Activated CD8-positive, alpha-beta T cell treated with anti-CD3 and anti-CD28 coated beads for 36 hours (primary cell): Measurements from ENCODE around the gene TBXAS1. TPM values are rescaled to one million over a fixed set of nuclear protein-coding genes. Genes with fewer than 3 reads are reported as not detected.

Experiments used
- ATAC-seq: fragments of 200-7000 bp; cut with Tn5 transposase; one replicate; pipeline ENCODE4 v1.10.0; 2021; ENCODE audit warnings: mild to moderate bottlenecking, moderate library complexity
- CTCF ChIA-PET: fragments of 350-600 bp; sonication (Branson Sonifier 250); formaldehyde crosslinking; loops from one replicate; lab custom pipeline; 2021; ENCODE audit warnings: antibody characterized with exemption; lab: Charles Lee
- POLR2A ChIA-PET: fragments of 350-600 bp; sonication (Branson Sonifier 250); formaldehyde crosslinking; loops from one replicate; lab custom pipeline; 2021; ENCODE audit warnings: antibody characterized with exemption; lab: Charles Lee
- DNase-seq: peaks from one replicate; pipeline ENCODE4 v3.0.0-alpha.2; 2020
- H3K27ac Mint-ChIP-seq: one replicate; pipeline ENCODE4 v1.8.0; 2021; ENCODE audit warnings: mild to moderate bottlenecking, mixed read lengths
- H3K27me3 Mint-ChIP-seq: one replicate; pipeline ENCODE4 v1.8.0; 2021; ENCODE audit warnings: mixed read lengths
- H3K36me3 Mint-ChIP-seq: one replicate; pipeline ENCODE4 v1.8.0; 2021; ENCODE audit warnings: low read depth, mixed read lengths
- H3K4me1 Mint-ChIP-seq: one replicate; pipeline ENCODE4 v1.8.0; 2021; ENCODE audit warnings: low read depth, mixed read lengths
- H3K4me3 Mint-ChIP-seq: one replicate; pipeline ENCODE4 v1.8.0; 2021; ENCODE audit warnings: mild to moderate bottlenecking, moderate library complexity, mixed read lengths
- H3K9me3 Mint-ChIP-seq: one replicate; pipeline ENCODE4 v1.8.0; 2021; ENCODE audit warnings: mixed read lengths
- CTCF ChIP-seq: fragments of 200-600 bp; IDR thresholded peaks from one replicate; pipeline ENCODE4 v1.8.0; 2022; ENCODE audit warnings: antibody characterized with exemption, mild to moderate bottlenecking
- intact Hi-C: fragments of 100-400 bp; cut with micrococcal nuclease; formaldehyde crosslinking; loops from one replicate; pipeline ENCODE4 v1.10.0; 2022
- total RNA-seq, 2 experiments: library from RNA; stranded (reverse); gene quantifications; one replicate each; pipeline ENCODE4 v1.2.3, GENCODE V29; 2021

The TBXAS1 gene
- total RNA-seq, 2 experiments from 2014 or later, result 1.5 to 2.1 TPM

- Mint-ChIP-seq H3K27ac (no peak overlapping the region), H3K9me3 (peaks cover 12% of the 10 kb centered on the region), H3K4me1 (peaks cover 1% of the 10 kb centered on the region), H3K4me3 (no peak overlapping the region), H3K27me3 (peaks cover 6% of the 10 kb centered on the region), H3K36me3 (no peaks in the 10 kb centered on the region)
- CTCF ChIA-PET, result interaction anchor here (2.4 kb wide), 1 partner anchor 31 kb away, joined by 8 read pairs; no protein-coding TSS in a partner anchor
- ATAC-seq (no peak), DNase-seq (no peak)
- no peak for TF ChIP-seq CTCF
- POLR2A ChIA-PET, result no interaction called here
- intact Hi-C loops, result no loop called here
Observed at GRCh38 chr7:139946533-139946932, 117.5 kb downstream of the TBXAS1 start.

GRCh38 chr7:139947021-139947420 is 118.0 kb downstream of the TBXAS1 start:
- TF ChIP-seq CTCF, result no peak
- intact Hi-C loops, result no loop called here
- no peak for DNase-seq
- Mint-ChIP-seq H3K9me3 (peaks cover 12% of the 10 kb centered on the region), H3K27me3 (peaks cover 6% of the 10 kb centered on the region), H3K4me3 (no peak overlapping the region), H3K27ac (no peak overlapping the region), H3K4me1 (peaks cover 1% of the 10 kb centered on the region), H3K36me3 (no peaks in the 10 kb centered on the region)
- ChIA-PET CTCF (interaction anchor here (2.4 kb wide), 1 partner anchor 32 kb away, joined by 8 read pairs; no protein-coding TSS in a partner anchor), POLR2A (no interaction called here)
- no peak for ATAC-seq

- no peaks in the 10 kb centered on the region for H3K36me3 Mint-ChIP-seq
- DNase-seq, result no peak
- H3K4me1 Mint-ChIP-seq, result no peaks in the 10 kb centered on the region
- no peak for TF ChIP-seq CTCF
- intact Hi-C loops, result no loop called here
- ChIA-PET POLR2A (no interaction called here), CTCF (interaction anchor here (2.4 kb wide), 1 partner anchor 33 kb away, joined by 8 read pairs; no protein-coding TSS in a partner anchor)
- H3K27ac Mint-ChIP-seq, result no peak overlapping the region
- no peak for ATAC-seq
- H3K9me3 Mint-ChIP-seq, result peaks cover 12% of the 10 kb centered on the region
- H3K4me3 Mint-ChIP-seq, result no peak overlapping the region
- H3K27me3 Mint-ChIP-seq, result peaks cover 2% of the 10 kb centered on the region
Observed at GRCh38 chr7:139948167-139948566, 119.1 kb downstream of the TBXAS1 start.

GRCh38 chr7:139948587-139949335 is 119.7 kb downstream of the TBXAS1 start:
- DNase-seq (no peak), ATAC-seq (no peak)
- intact Hi-C loops, result no loop called here
- no peaks in the 10 kb centered on the region for H3K36me3 Mint-ChIP-seq
- no peak for TF ChIP-seq CTCF
- peaks cover 12% of the 10 kb centered on the region for H3K9me3 Mint-ChIP-seq
- no peak overlapping the region for H3K27ac Mint-ChIP-seq
- H3K4me3 Mint-ChIP-seq, result no peak overlapping the region
- peaks cover 2% of the 10 kb centered on the region for H3K27me3 Mint-ChIP-seq
- no peaks in the 10 kb centered on the region for H3K4me1 Mint-ChIP-seq
- CTCF ChIA-PET, result no interaction called here
- POLR2A ChIA-PET, result no interaction called here

- no peak for DNase-seq
- H3K4me1 Mint-ChIP-seq, result no peaks in the 10 kb centered on the region
- no peaks in the 10 kb centered on the region for H3K36me3 Mint-ChIP-seq
- H3K27me3 Mint-ChIP-seq, result peaks cover 2% of the 10 kb centered on the region
- no peak overlapping the region for H3K4me3 Mint-ChIP-seq
- H3K9me3 Mint-ChIP-seq, result peaks cover 12% of the 10 kb centered on the region
- no peak overlapping the region for H3K27ac Mint-ChIP-seq
- POLR2A ChIA-PET, result no interaction called here
- intact Hi-C loops, result loop anchor here (10.0 kb wide), 1 partner anchor 65 kb away; no protein-coding TSS in a partner anchor
- CTCF ChIA-PET, result no interaction called here
- no peak for TF ChIP-seq CTCF
- no peak for ATAC-seq
Observed at GRCh38 chr7:139949629-139950028, 120.6 kb downstream of the TBXAS1 start.
